ENCODE measurements around the gene RAP1GAP2.

The RAP1GAP2 gene

GRCh38 chr17:3002538-3003295 is 206.5 kb downstream of the RAP1GAP2 start:
- DNase-seq: peak; percentile 27 to 36 (median 35)

GRCh38 chr17:3003296-3004149 is 207.3 kb downstream of the RAP1GAP2 start:
- peak; percentile 62 to 69 (median 66) for DNase-seq

- DNase-seq: peak; percentile 98 to 99 (median 98)
Observed at GRCh38 chr17:3004150-3004801, 208.0 kb downstream of the RAP1GAP2 start.

GRCh38 chr17:3004925-3005324 is 208.7 kb downstream of the RAP1GAP2 start:
- DNase-seq: peak in 1 of 3 donors; percentile 4

- peak in 1 of 3 donors; percentile 7 for DNase-seq
Observed at GRCh38 chr17:3005696-3006095, 209.5 kb downstream of the RAP1GAP2 start.

- no peak for DNase-seq
Observed at GRCh38 chr17:3006801-3007200, 210.6 kb downstream of the RAP1GAP2 start.

GRCh38 chr17:3007651-3008121 is 211.4 kb downstream of the RAP1GAP2 start:
- DNase-seq: no peak

GRCh38 chr17:3008336-3009288 is 212.4 kb downstream of the RAP1GAP2 start:
- DNase-seq: no peak

GRCh38 chr17:3009411-3009920 is 213.2 kb downstream of the RAP1GAP2 start:
- no peak for DNase-seq

GRCh38 chr17:3011891-3012290 is 215.7 kb downstream of the RAP1GAP2 start:
- DNase-seq: no peak

GRCh38 chr17:3012926-3013581 is 216.8 kb downstream of the RAP1GAP2 start:
- DNase-seq: peak; percentile 57 to 74 (median 70)

- peak; percentile 19 to 35 (median 25) for DNase-seq
Observed at GRCh38 chr17:3015890-3016289, 219.7 kb downstream of the RAP1GAP2 start.

- no peak for DNase-seq
Observed at GRCh38 chr17:3017936-3018335, 221.7 kb downstream of the RAP1GAP2 start.

- DNase-seq: no peak
Observed at GRCh38 chr17:3019761-3020160, 223.5 kb downstream of the RAP1GAP2 start.

- DNase-seq: no peak
Observed at GRCh38 chr17:3020381-3020780, 224.1 kb downstream of the RAP1GAP2 start.

- no peak for DNase-seq
Observed at GRCh38 chr17:3022197-3022596, 226.0 kb downstream of the RAP1GAP2 start.

- DNase-seq: no peak
Observed at GRCh38 chr17:3024346-3024745, 228.1 kb downstream of the RAP1GAP2 start.

GRCh38 chr17:3025421-3026124 is 229.3 kb downstream of the RAP1GAP2 start:
- DNase-seq: no peak

- DNase-seq: no peak
Observed at GRCh38 chr17:3026125-3026855, 230.1 kb downstream of the RAP1GAP2 start.
